ENCODE data around the gene AVPR1B. TPM values are rescaled to one million over a fixed set of nuclear protein-coding genes. Genes with fewer than 3 reads are reported as not detected.

The AVPR1B gene
- total RNA-seq, 2 donors from 2014 or later, result not detected

- H3K9me3 ChIP-seq, result no peaks in the 10 kb centered on the region
- ATAC-seq (ENCODE audit: insufficient number of reproducible peaks, low FRiP score, low read depth), result no peak
- no peak for DNase-seq (ENCODE audit: low spot score)
Observed at GRCh38 chr1:206062464-206062863, 54.7 kb downstream of the AVPR1B start.

GRCh38 chr1:206060844-206061243, 56.3 kb downstream of the AVPR1B start:
- no peak for ATAC-seq (ENCODE audit: insufficient number of reproducible peaks, low FRiP score, low read depth)

More at GRCh38 chr1:206062464-206062863, 54.7 kb downstream of the AVPR1B start:
- H3K27me3 ChIP-seq (replicated peaks; ENCODE audit: insufficient read depth), result no peaks in the 10 kb centered on the region
- H3K4me1 ChIP-seq (ENCODE audit: control insufficient read depth in 1 of 2, low read depth in 2 of 2), result no peaks in the 10 kb centered on the region
- no peak overlapping the region for H3K27ac ChIP-seq
- TF ChIP-seq, protein P1, sequence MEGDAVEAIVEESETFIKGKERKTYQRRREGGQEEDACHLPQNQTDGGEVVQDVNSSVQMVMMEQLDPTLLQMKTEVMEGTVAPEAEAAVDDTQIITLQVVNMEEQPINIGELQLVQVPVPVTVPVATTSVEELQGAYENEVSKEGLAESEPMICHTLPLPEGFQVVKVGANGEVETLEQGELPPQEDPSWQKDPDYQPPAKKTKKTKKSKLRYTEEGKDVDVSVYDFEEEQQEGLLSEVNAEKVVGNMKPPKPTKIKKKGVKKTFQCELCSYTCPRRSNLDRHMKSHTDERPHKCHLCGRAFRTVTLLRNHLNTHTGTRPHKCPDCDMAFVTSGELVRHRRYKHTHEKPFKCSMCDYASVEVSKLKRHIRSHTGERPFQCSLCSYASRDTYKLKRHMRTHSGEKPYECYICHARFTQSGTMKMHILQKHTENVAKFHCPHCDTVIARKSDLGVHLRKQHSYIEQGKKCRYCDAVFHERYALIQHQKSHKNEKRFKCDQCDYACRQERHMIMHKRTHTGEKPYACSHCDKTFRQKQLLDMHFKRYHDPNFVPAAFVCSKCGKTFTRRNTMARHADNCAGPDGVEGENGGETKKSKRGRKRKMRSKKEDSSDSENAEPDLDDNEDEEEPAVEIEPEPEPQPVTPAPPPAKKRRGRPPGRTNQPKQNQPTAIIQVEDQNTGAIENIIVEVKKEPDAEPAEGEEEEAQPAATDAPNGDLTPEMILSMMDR (IDR thresholded peaks at IDR 0.05), result no peak
- no peak overlapping the region for H3K4me3 ChIP-seq
- no peaks in the 10 kb centered on the region for H3K36me3 ChIP-seq

More at GRCh38 chr1:206060844-206061243, 56.3 kb downstream of the AVPR1B start:
- no peak for DNase-seq (ENCODE audit: low spot score)
- H3K27me3 ChIP-seq (replicated peaks; ENCODE audit: insufficient read depth), result no peaks in the 10 kb centered on the region
- no peaks in the 10 kb centered on the region for H3K9me3 ChIP-seq
- no peak overlapping the region for H3K27ac ChIP-seq
- H3K36me3 ChIP-seq, result no peaks in the 10 kb centered on the region
- TF ChIP-seq, protein P1 (IDR thresholded peaks at IDR 0.05), result no peak
- no peak overlapping the region for H3K4me3 ChIP-seq
- H3K4me1 ChIP-seq (ENCODE audit: control insufficient read depth in 1 of 2, low read depth in 2 of 2), result no peaks in the 10 kb centered on the region

Other genes starting within 250 kb of the AVPR1B start
- gene SLC26A9, start 173.9 kb downstream of the AVPR1B start, total RNA-seq, result 1 to 10 TPM in 1 of 2 donors, not detected in 1; 1.1 TPM
- 10 to 100 TPM in 1 of 2 donors, 1 to 10 TPM in 1; 2.5 to 12.0 TPM for gene RAB7B, start 114.0 kb downstream of the AVPR1B start, total RNA-seq
- gene CTSE, start 93.5 kb downstream of the AVPR1B start, total RNA-seq, result 10 to 100 TPM in 1 of 2 donors, not detected in 1; 22.2 TPM
- 10 to 100 TPM in 1 of 2 donors, 1 to 10 TPM in 1; 6.1 to 36.7 TPM for gene RHEX, start 64.2 kb downstream of the AVPR1B start, total RNA-seq
- 1 to 10 TPM; 2.8 to 4.9 TPM for gene FAM72A, start 85.5 kb upstream of the AVPR1B start, total RNA-seq
- gene SRGAP2, start 86.2 kb upstream of the AVPR1B start, total RNA-seq, result 10 to 100 TPM; 70.8 to 86.4 TPM

All from thoracic aorta (tissue), 2 donors.